Peyer's patch (tissue), 4 donors: ENCODE results near the gene CTBP2. TPM values are rescaled to one million over a fixed set of nuclear protein-coding genes. Genes with fewer than 3 reads are reported as not detected.

Source experiments
- DNase-seq, 3 donors: peaks; one replicate each; pipeline ENCODE4 v3.0.0-alpha.2; 2017 to 2019
- H3K27ac ChIP-seq, 4 donors: fragments of 200-600 bp; sonication (generic); one replicate each; pipeline ENCODE4 v1.5.1; 2016 to 2019
- H3K27me3 ChIP-seq, 2 donors: fragments of 200-600 bp; sonication (generic); one replicate each; pipeline ENCODE4 v1.5.1; 2019
- H3K36me3 ChIP-seq, 3 donors: fragments of 200-600 bp; sonication (generic); one replicate each; pipeline ENCODE4 v1.5.1; 2016 to 2019
- H3K4me1 ChIP-seq, 4 donors: fragments of 200-600 bp; sonication (generic); one replicate each; pipeline ENCODE4 v1.5.1; 2016 to 2019
- H3K4me3 ChIP-seq, 4 donors: fragments of 200-600 bp; sonication (generic); 1 replicate in 3 of 4; 2 replicates in 1 of 4; pipeline ENCODE4 v1.5.1; 2016 to 2019; ENCODE audit warnings: mild to moderate bottlenecking in 1 of 4
- H3K9me3 ChIP-seq, 4 donors: fragments of 200-600 bp; sonication (generic); one replicate each; pipeline ENCODE4 v1.5.1; 2016 to 2019; ENCODE audit warnings: mild to moderate bottlenecking in 1 of 4
- CTCF ChIP-seq, 6 experiments: fragments of 450-650 bp in 4 of 6; fragments of 200-600 bp in 2 of 6; sonication (generic) in 1 of 6; IDR thresholded peaks; one replicate each; pipeline ENCODE4 v1.5.1; 2017 to 2019; ENCODE audit warnings: antibody characterized with exemption in 6 of 6, mild to moderate bottlenecking in 3 of 6, moderate library complexity in 1 of 6
- POLR2A ChIP-seq, 2 donors: fragments of 450-650 bp; IDR thresholded peaks; one replicate each; pipeline ENCODE4 v1.5.1; 2017; ENCODE audit warnings: antibody characterized with exemption in 2 of 2, mild to moderate bottlenecking in 2 of 2, moderate library complexity in 2 of 2
- total RNA-seq, 4 donors: library from RNA; depleted of rRNA; stranded (reverse); fragments of >200 nt; gene quantifications; one replicate each; pipeline ENCODE4 v1.1.0, GENCODE V29; 2016

CTBP2 gene
- total RNA-seq, 4 donors from 2014 or later = 53.6 to 83.8 (median 64.7) TPM

- DNase-seq = no peak
- no peak for TF ChIP-seq CTCF (IDR thresholded peaks at IDR 0.05)
- Histone ChIP-seq H3K9me3 (no peaks in the 10 kb centered on the region), H3K36me3 (peaks cover 0 to 91% (median 0%) of the 10 kb centered on the region in 3 donors), H3K27me3 (no peaks in the 10 kb centered on the region), H3K4me1 (peaks cover 0 to 23% (median 0%) of the 10 kb centered on the region in 4 donors), H3K27ac (no peak overlapping the region), H3K4me3 (no peak overlapping the region)
Observed at GRCh38 chr10:124996127-124996853, 164.1 kb downstream of the CTBP2 start.

- peaks cover 0 to 94% (median 0%) of the 10 kb centered on the region in 3 donors for H3K36me3 ChIP-seq
- no peak for DNase-seq
- H3K4me3 ChIP-seq = no peak overlapping the region
- H3K27ac ChIP-seq = no peak overlapping the region
- no peaks in the 10 kb centered on the region for H3K27me3 ChIP-seq
- TF ChIP-seq POLR2A (IDR thresholded peaks at IDR 0.05) (no peak), CTCF (IDR thresholded peaks at IDR 0.05) (no peak)
- no peaks in the 10 kb centered on the region for H3K9me3 ChIP-seq
- H3K4me1 ChIP-seq = peaks cover 0 to 17% (median 0%) of the 10 kb centered on the region in 4 donors
Observed at GRCh38 chr10:124995605-124996004, 164.8 kb downstream of the CTBP2 start.

GRCh38 chr10:124994573-124995473 is 165.5 kb downstream of the CTBP2 start:
- H3K4me1 ChIP-seq = peaks cover 0 to 9% (median 0%) of the 10 kb centered on the region in 4 donors
- TF ChIP-seq POLR2A (IDR thresholded peaks at IDR 0.05) (no peak), CTCF (IDR thresholded peaks at IDR 0.05) (no peak)
- H3K27me3 ChIP-seq = no peaks in the 10 kb centered on the region
- DNase-seq = peak in 1 of 3 donors; percentile 45
- no peak overlapping the region for H3K27ac ChIP-seq
- H3K9me3 ChIP-seq = no peaks in the 10 kb centered on the region
- H3K4me3 ChIP-seq = no peak overlapping the region
- peaks cover 0 to 94% (median 0%) of the 10 kb centered on the region in 3 donors for H3K36me3 ChIP-seq

GRCh38 chr10:124993736-124994451 is 166.5 kb downstream of the CTBP2 start:
- H3K4me1 ChIP-seq = peaks cover 0 to under 1% (median 0%) of the 10 kb centered on the region in 4 donors
- no peak for DNase-seq
- TF ChIP-seq POLR2A (IDR thresholded peaks at IDR 0.05) = no peak
- no peak for TF ChIP-seq CTCF (IDR thresholded peaks at IDR 0.05)
- no peaks in the 10 kb centered on the region for H3K27me3 ChIP-seq
- H3K36me3 ChIP-seq = peaks cover 0 to 92% (median 0%) of the 10 kb centered on the region in 3 donors
- no peaks in the 10 kb centered on the region for H3K9me3 ChIP-seq
- H3K27ac ChIP-seq = no peak overlapping the region
- H3K4me3 ChIP-seq = no peak overlapping the region

GRCh38 chr10:124993345-124993708 is 167.0 kb downstream of the CTBP2 start:
- no peaks in the 10 kb centered on the region for H3K9me3 ChIP-seq
- peaks cover 0 to 90% (median 0%) of the 10 kb centered on the region in 3 donors for H3K36me3 ChIP-seq
- TF ChIP-seq POLR2A (IDR thresholded peaks at IDR 0.05) (no peak), CTCF (IDR thresholded peaks at IDR 0.05) (no peak)

More at GRCh38 chr10:124993345-124993708, 167.0 kb downstream of the CTBP2 start:
- no peak overlapping the region for H3K27ac ChIP-seq
- no peaks in the 10 kb centered on the region for H3K4me1 ChIP-seq
- H3K27me3 ChIP-seq = no peaks in the 10 kb centered on the region
- no peak overlapping the region for H3K4me3 ChIP-seq
- DNase-seq = no peak
